ENCODE results near the gene CERK. TPM values are rescaled to one million over a fixed set of nuclear protein-coding genes. Genes with fewer than 3 reads are reported as not detected.

Gene CERK
- total and polyA plus RNA-seq, 9 of the 15 experiments (the other 6 are each of a cell fraction or from before 2014, with no cell fraction given) = 1.1 to 14.9 (median 8.7) TPM

DNA sequence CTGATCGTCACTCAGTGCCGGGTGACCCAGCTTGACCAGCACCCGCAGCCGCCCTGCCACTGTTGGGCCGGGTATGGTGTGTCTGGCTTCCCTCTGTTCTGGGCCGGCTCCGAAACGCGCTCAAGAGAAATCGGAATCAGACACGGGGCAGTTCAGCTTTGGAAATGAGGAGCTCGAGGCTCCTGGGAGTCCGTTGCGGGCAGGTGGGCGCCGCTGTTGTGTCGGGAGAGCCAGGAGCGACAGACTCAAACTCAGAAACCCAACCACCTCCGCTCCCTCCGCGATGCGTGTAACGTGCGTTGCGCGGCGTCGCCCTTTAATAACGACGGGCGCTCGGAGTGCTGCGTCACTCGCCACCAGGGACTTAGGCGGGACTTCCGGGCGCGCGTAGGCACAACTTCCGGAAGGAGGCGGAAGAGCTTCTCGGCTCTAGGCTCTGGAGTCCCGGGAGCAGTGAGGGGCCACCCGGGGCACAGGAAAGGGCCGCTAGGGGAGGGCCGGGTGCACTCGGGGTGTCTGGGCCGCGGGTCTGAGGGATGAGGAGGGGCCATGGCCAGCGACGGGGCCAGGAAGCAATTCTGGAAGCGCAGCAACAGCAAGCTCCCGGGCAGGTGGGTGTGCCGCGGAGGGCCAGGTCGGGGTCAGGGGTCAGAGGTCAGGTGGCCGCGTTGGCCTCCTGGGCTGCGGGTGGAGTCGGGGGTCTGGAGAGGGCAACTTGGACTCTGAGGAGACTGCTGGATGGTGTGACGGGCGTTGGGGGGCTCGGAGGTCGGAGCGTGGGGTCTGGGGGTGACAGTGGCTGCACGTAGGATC, 24.4 kb upstream of the CERK start, which contains the start of gene TBC1D22A (continued):
- TF ChIP-seq HDAC1 (IDR thresholded peaks at IDR 0.05) = peak in 1 of 2 experiments; percentile 93; a peak in 2 of 4 replicates
- TF ChIP-seq NONO (IDR thresholded peaks at IDR 0.05; ENCODE audit: low read depth in 2 of 2, low read length in 1 of 2) = peak in 1 of 2 experiments; percentile 53; a peak in 1 of 4 replicates
- TF ChIP-seq FOXA1 (IDR thresholded peaks at IDR 0.05; ENCODE audit: borderline replicate concordance) = no peak
- TF ChIP-seq SAFB (IDR thresholded peaks at IDR 0.05; ENCODE audit: borderline replicate concordance, low read depth, low read length) = no peak
- TF ChIP-seq BACH1 (tag; IDR thresholded peaks at IDR 0.05) = no peak
- no peak; the same call in 1 of the 2 replicates for TF ChIP-seq BRD4 (IDR thresholded peaks at IDR 0.05)
- no peak for TF ChIP-seq KAT7 (CRISPR knock-in tag; IDR thresholded peaks at IDR 0.05; ENCODE audit: borderline replicate concordance)
- no peak for TF ChIP-seq RBM39 (optimal IDR thresholded peaks at IDR 0.05; ENCODE audit: low read depth, low read length)
- TF ChIP-seq NUFIP1 (IDR thresholded peaks at IDR 0.05; ENCODE audit: partially characterized antibody) = no peak
- peak; percentile 53; the same call in 1 of the 2 replicates for TF ChIP-seq GTF2E2 (tag; IDR thresholded peaks at IDR 0.05)
- no peak for TF ChIP-seq OTX1 (CRISPR knock-in tag; IDR thresholded peaks at IDR 0.05)
- no peak for TF ChIP-seq BDP1 (IDR thresholded peaks at IDR 0.05; ENCODE audit: insufficient read depth, insufficient read length)
- TF ChIP-seq ZNF263 (CRISPR knock-in tag; IDR thresholded peaks at IDR 0.05; ENCODE audit: borderline replicate concordance) = no peak
- TF ChIP-seq, protein P1, sequence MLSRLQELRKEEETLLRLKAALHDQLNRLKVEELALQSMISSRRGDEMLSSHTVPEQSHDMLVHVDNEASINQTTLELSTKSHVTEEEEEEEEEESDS (CRISPR knock-in tag; IDR thresholded peaks at IDR 0.05) = no peak
- TF ChIP-seq, protein P2, sequence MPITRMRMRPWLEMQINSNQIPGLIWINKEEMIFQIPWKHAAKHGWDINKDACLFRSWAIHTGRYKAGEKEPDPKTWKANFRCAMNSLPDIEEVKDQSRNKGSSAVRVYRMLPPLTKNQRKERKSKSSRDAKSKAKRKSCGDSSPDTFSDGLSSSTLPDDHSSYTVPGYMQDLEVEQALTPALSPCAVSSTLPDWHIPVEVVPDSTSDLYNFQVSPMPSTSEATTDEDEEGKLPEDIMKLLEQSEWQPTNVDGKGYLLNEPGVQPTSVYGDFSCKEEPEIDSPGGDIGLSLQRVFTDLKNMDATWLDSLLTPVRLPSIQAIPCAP (CRISPR knock-in tag; IDR thresholded peaks at IDR 0.05; ENCODE audit: borderline replicate concordance) = no peak
- no peak for TF ChIP-seq L3MBTL2 (IDR thresholded peaks at IDR 0.05)
- TF ChIP-seq SMAD1 (IDR thresholded peaks at IDR 0.05; ENCODE audit: low read depth, low read length, partially characterized antibody) = peak; percentile 22
- TF ChIP-seq SNRNP70 (optimal IDR thresholded peaks at IDR 0.05; ENCODE audit: low read depth, low read length) = no peak
- TF ChIP-seq ZNF384 (IDR thresholded peaks at IDR 0.05; ENCODE audit: low read depth, low read length) = no peak
- TF ChIP-seq, protein P3, sequence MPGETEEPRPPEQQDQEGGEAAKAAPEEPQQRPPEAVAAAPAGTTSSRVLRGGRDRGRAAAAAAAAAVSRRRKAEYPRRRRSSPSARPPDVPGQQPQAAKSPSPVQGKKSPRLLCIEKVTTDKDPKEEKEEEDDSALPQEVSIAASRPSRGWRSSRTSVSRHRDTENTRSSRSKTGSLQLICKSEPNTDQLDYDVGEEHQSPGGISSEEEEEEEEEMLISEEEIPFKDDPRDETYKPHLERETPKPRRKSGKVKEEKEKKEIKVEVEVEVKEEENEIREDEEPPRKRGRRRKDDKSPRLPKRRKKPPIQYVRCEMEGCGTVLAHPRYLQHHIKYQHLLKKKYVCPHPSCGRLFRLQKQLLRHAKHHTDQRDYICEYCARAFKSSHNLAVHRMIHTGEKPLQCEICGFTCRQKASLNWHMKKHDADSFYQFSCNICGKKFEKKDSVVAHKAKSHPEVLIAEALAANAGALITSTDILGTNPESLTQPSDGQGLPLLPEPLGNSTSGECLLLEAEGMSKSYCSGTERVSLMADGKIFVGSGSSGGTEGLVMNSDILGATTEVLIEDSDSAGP (CRISPR knock-in tag; IDR thresholded peaks at IDR 0.05) = peak; percentile 68; the same call in 1 of the 2 replicates
- no peak; the same call in 1 of the 2 replicates for TF ChIP-seq FOXJ2 (tag; IDR thresholded peaks at IDR 0.05)
- no peak for TF ChIP-seq SOX6 (IDR thresholded peaks at IDR 0.05)
- TF ChIP-seq STAT5B (CRISPR knock-in tag; IDR thresholded peaks at IDR 0.05) = no peak
- TF ChIP-seq, protein P4, sequence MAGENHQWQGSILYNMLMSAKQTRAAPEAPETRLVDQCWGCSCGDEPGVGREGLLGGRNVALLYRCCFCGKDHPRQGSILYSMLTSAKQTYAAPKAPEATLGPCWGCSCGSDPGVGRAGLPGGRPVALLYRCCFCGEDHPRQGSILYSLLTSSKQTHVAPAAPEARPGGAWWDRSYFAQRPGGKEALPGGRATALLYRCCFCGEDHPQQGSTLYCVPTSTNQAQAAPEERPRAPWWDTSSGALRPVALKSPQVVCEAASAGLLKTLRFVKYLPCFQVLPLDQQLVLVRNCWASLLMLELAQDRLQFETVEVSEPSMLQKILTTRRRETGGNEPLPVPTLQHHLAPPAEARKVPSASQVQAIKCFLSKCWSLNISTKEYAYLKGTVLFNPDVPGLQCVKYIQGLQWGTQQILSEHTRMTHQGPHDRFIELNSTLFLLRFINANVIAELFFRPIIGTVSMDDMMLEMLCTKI (IDR thresholded peaks at IDR 0.05; ENCODE audit: partially characterized antibody) = no peak
- TF ChIP-seq ZNF785 (CRISPR knock-in tag; IDR thresholded peaks at IDR 0.05) = no peak
- TF ChIP-seq KLF1 (tag; IDR thresholded peaks at IDR 0.05) = no peak
- TF ChIP-seq TBP (optimal IDR thresholded peaks at IDR 0.05; ENCODE audit: low read depth, low read length) = peak; percentile 97
